Cardiac fibroblast (primary cell): ENCODE measurements around the gene KLHL29.

Source experiments
- DNase-seq, 2 donors: peaks; one replicate each; pipeline versions ENCODE4 v3.0.0 to v3.0.0-alpha.2; 2010; ENCODE audit warnings: low read depth in 2 of 2
- H3K4me3 ChIP-seq, 2 donors: replicated peaks in 1 of 2; 1 replicate in 1 of 2; 2 replicates in 1 of 2; pipeline ENCODE4 v1.5.1; 2011; ENCODE audit warnings: low read depth in 2 of 2, low read length in 2 of 2, mild to moderate bottlenecking in 2 of 2, moderate library complexity in 1 of 2
- TF ChIP-seq, protein P1 (sequence below): IDR thresholded peaks from one replicate; pipeline ENCODE4 v1.5.1; 2011; ENCODE audit warnings: low read depth, mild to moderate bottlenecking, low read length, inconsistent platforms

KLHL29 gene

GRCh38 chr2:23664066-23664788 is 279.2 kb downstream of the KLHL29 start:
- TF ChIP-seq, protein P1, sequence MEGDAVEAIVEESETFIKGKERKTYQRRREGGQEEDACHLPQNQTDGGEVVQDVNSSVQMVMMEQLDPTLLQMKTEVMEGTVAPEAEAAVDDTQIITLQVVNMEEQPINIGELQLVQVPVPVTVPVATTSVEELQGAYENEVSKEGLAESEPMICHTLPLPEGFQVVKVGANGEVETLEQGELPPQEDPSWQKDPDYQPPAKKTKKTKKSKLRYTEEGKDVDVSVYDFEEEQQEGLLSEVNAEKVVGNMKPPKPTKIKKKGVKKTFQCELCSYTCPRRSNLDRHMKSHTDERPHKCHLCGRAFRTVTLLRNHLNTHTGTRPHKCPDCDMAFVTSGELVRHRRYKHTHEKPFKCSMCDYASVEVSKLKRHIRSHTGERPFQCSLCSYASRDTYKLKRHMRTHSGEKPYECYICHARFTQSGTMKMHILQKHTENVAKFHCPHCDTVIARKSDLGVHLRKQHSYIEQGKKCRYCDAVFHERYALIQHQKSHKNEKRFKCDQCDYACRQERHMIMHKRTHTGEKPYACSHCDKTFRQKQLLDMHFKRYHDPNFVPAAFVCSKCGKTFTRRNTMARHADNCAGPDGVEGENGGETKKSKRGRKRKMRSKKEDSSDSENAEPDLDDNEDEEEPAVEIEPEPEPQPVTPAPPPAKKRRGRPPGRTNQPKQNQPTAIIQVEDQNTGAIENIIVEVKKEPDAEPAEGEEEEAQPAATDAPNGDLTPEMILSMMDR = no peak
- no peak overlapping the region for H3K4me3 ChIP-seq
- DNase-seq = no peak

- no peak for DNase-seq
- TF ChIP-seq, protein P1 = no peak
- no peak overlapping the region for H3K4me3 ChIP-seq
Measured at GRCh38 chr2:23666241-23666979, 281.4 kb downstream of the KLHL29 start.

DNA sequence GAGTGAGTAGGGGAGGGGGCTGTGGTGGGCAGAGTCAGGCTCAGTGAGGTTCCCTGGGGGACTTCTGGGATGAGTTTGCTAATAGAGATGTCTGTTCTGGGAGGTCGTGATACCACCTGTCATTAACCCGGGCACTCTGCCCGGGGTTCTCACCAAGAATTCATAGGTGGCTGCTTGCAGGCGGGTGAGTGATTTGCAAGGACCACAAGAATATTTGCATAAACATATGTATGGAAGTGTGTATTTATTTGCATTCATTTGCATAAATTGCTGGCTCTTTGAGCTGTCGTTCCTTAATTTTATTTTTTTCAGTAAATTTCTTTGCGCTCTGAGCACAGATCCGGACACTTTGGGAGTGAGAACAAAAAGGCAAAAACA is 282.0 kb downstream of the KLHL29 start:
- DNase-seq = no peak
- TF ChIP-seq, protein P1 = no peak

DNA sequence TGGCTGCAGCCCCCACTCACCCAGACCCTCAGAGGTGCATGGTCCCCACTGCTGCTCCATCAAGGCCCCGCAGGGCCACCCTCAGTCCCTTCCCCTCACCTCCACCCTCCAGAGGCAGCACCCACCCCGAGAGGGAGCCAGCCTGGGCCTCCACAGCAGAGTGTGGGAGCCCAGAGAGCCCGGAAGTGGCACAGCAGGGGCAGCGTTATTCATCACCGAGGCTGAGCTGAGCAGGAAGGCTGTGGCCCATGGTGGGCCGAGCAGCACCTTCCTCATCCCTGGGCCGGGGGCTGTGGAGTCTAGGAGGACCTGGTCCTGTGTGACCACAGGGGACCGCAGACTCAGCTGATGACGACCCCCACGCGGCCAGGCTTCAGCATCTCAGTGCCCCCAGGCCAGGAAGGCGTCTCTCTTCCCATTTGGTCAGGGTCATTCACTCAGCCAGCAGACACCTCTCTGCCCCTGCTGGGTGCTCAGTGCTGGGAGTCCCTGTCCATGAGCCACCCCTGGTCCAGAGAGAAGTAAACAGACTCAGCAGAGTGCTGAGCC is 283.9 kb downstream of the KLHL29 start:
- TF ChIP-seq, protein P1 = no peak
- no peak for DNase-seq
- H3K4me3 ChIP-seq = no peak overlapping the region

More for the DNA sequence above, 282.0 kb downstream of the KLHL29 start:
- H3K4me3 ChIP-seq = no peak overlapping the region

- TF ChIP-seq, protein P1 = no peak
- DNase-seq = peak; percentile 50 to 86
- H3K4me3 ChIP-seq = no peak overlapping the region
Measured at GRCh38 chr2:23669413-23670244, 284.6 kb downstream of the KLHL29 start.

- TF ChIP-seq, protein P1 = no peak
- H3K4me3 ChIP-seq = no peak overlapping the region
- no peak for DNase-seq
Measured at GRCh38 chr2:23670245-23670592, 285.2 kb downstream of the KLHL29 start.
